Measurements from ENCODE around the gene IQCH. TPM values are rescaled to one million over a fixed set of nuclear protein-coding genes. Genes with fewer than 3 reads are reported as not detected.
A peak's percentile ranks its signal among the peaks of the same experiment; 100 is the strongest.

IQCH gene
- polyA plus RNA-seq, 3 donors: 0.03 TPM; not detected in 2

GRCh38 chr15:67547064-67547463, 292.5 kb downstream of the IQCH start:
- H3K4me1 Mint-ChIP-seq: peaks cover 45% of the 10 kb centered on the region
- H3K9me3 Mint-ChIP-seq: no peaks in the 10 kb centered on the region
- peaks cover 41 to 47% of the 10 kb centered on the region in 2 donors for H3K36me3 Mint-ChIP-seq
- H3K27me3 ChIP-seq (ENCODE audit: control insufficient read depth in 2 of 2, insufficient read depth in 2 of 2, low read length in 2 of 2): no peaks in the 10 kb centered on the region
- WGBS (ENCODE audit: insufficient coverage): no CpG with 5 or more reads among the region's 2 CpGs
- H3K27me3 Mint-ChIP-seq (ENCODE audit: low read depth in 3 of 3): no peaks in the 10 kb centered on the region
- peaks cover 25 to 54% of the 10 kb centered on the region in 2 donors for H3K36me3 ChIP-seq (replicated peaks in 1 of 2; ENCODE audit: control insufficient read depth in 1 of 2, insufficient read depth in 2 of 2, low read length in 2 of 2)
- no peak overlapping the region for H3K27ac ChIP-seq (ENCODE audit: low read depth in 1 of 2, low read length in 2 of 2)
- no peaks in the 10 kb centered on the region for H3K9me3 ChIP-seq (replicated peaks in 1 of 2; ENCODE audit: control insufficient read depth in 1 of 2, insufficient read depth in 1 of 2, low read length in 2 of 2)
- no peak overlapping the region for H3K27ac Mint-ChIP-seq
- no peak overlapping the region for H3K4me2 ChIP-seq (replicated peaks; ENCODE audit: extremely low read depth, low read length, poor library complexity, severe bottlenecking)
- H3K9ac ChIP-seq (ENCODE audit: insufficient read depth, low read length, poor library complexity, severe bottlenecking): no peak overlapping the region
- H3K79me2 ChIP-seq (ENCODE audit: insufficient read depth, low read length): peaks cover 25% of the 10 kb centered on the region
- TF ChIP-seq CTCF (IDR thresholded peaks at IDR 0.05): no peak
- intact Hi-C loops (cut with micrococcal nuclease): no loop called here
- DNase-seq: no peak
- no peak overlapping the region for H3K4me3 Mint-ChIP-seq
- no peak overlapping the region for H2AFZ ChIP-seq (ENCODE audit: insufficient read depth, low read depth, low read length, poor library complexity, severe bottlenecking)
- no peaks in the 10 kb centered on the region for H4K20me1 ChIP-seq (ENCODE audit: insufficient read depth, low read length)
- H3K4me3 ChIP-seq (replicated peaks in 1 of 3; ENCODE audit: low read depth in 2 of 3, low read length in 3 of 3): no peak overlapping the region
- peaks cover 11 to 14% of the 10 kb centered on the region in 2 donors for H3K4me1 ChIP-seq (ENCODE audit: control insufficient read depth in 1 of 2, insufficient read depth in 2 of 2, low read length in 2 of 2)

- H3K4me3 ChIP-seq (replicated peaks in 1 of 3; ENCODE audit: low read depth in 2 of 3, low read length in 3 of 3): no peak overlapping the region
- WGBS (ENCODE audit: insufficient coverage): no CpG with 5 or more reads among the region's 3 CpGs
- H3K79me2 ChIP-seq (ENCODE audit: insufficient read depth, low read length): peaks cover 18% of the 10 kb centered on the region
- no peaks in the 10 kb centered on the region for H4K20me1 ChIP-seq (ENCODE audit: insufficient read depth, low read length)
- peaks cover 43 to 53% of the 10 kb centered on the region in 2 donors for H3K36me3 Mint-ChIP-seq
- no peaks in the 10 kb centered on the region for H3K9me3 Mint-ChIP-seq
- no peak overlapping the region for H2AFZ ChIP-seq (ENCODE audit: insufficient read depth, low read depth, low read length, poor library complexity, severe bottlenecking)
- peaks cover 11 to 12% of the 10 kb centered on the region in 2 donors for H3K4me1 ChIP-seq (ENCODE audit: control insufficient read depth in 1 of 2, insufficient read depth in 2 of 2, low read length in 2 of 2)
- no peaks in the 10 kb centered on the region for H3K9me3 ChIP-seq (replicated peaks in 1 of 2; ENCODE audit: control insufficient read depth in 1 of 2, insufficient read depth in 1 of 2, low read length in 2 of 2)
- no peak overlapping the region for H3K4me3 Mint-ChIP-seq
- no peak for DNase-seq
- H3K27ac ChIP-seq (ENCODE audit: low read depth in 1 of 2, low read length in 2 of 2): peak overlapping the region in 1 of 2 donors; percentile 3
- H3K9ac ChIP-seq (ENCODE audit: insufficient read depth, low read length, poor library complexity, severe bottlenecking): no peak overlapping the region
- H3K4me2 ChIP-seq (replicated peaks; ENCODE audit: extremely low read depth, low read length, poor library complexity, severe bottlenecking): no peak overlapping the region
- TF ChIP-seq CTCF (IDR thresholded peaks at IDR 0.05): no peak
- peaks cover 44% of the 10 kb centered on the region for H3K4me1 Mint-ChIP-seq
- peak overlapping the region in 1 of 7 donors; percentile 3 for H3K27ac Mint-ChIP-seq
- intact Hi-C loops (cut with micrococcal nuclease): no loop called here
- H3K36me3 ChIP-seq (replicated peaks in 1 of 2; ENCODE audit: control insufficient read depth in 1 of 2, insufficient read depth in 2 of 2, low read length in 2 of 2): peaks cover 30 to 61% of the 10 kb centered on the region in 2 donors
- no peaks in the 10 kb centered on the region for H3K27me3 Mint-ChIP-seq (ENCODE audit: low read depth in 3 of 3)
- H3K27me3 ChIP-seq (ENCODE audit: control insufficient read depth in 2 of 2, insufficient read depth in 2 of 2, low read length in 2 of 2): no peaks in the 10 kb centered on the region
These were observed 293.2 kb downstream of the IQCH start for GRCh38 chr15:67547836-67548235.
